ENCODE results near the gene ELL. TPM values are rescaled to one million over a fixed set of nuclear protein-coding genes. Genes with fewer than 3 reads are reported as not detected.

Gene ELL
- total RNA-seq, 1 experiment from 2014 or later, result 6.7 TPM

- DNase-seq (ENCODE audit: extremely low read depth, low read depth), result no peak
Observed at GRCh38 chr19:18425515-18426415, 96.1 kb downstream of the ELL start.

GRCh38 chr19:18424890-18425514 is 96.9 kb downstream of the ELL start:
- no peak for DNase-seq (ENCODE audit: extremely low read depth, low read depth)

- no peak for DNase-seq (ENCODE audit: extremely low read depth, low read depth)
Observed at GRCh38 chr19:18424122-18424889, 97.6 kb downstream of the ELL start.

GRCh38 chr19:18423258-18424020 is 98.4 kb downstream of the ELL start:
- no peak for DNase-seq (ENCODE audit: extremely low read depth, low read depth)

GRCh38 chr19:18422530-18423191 is 99.2 kb downstream of the ELL start:
- DNase-seq (ENCODE audit: extremely low read depth, low read depth), result no peak

DNA sequence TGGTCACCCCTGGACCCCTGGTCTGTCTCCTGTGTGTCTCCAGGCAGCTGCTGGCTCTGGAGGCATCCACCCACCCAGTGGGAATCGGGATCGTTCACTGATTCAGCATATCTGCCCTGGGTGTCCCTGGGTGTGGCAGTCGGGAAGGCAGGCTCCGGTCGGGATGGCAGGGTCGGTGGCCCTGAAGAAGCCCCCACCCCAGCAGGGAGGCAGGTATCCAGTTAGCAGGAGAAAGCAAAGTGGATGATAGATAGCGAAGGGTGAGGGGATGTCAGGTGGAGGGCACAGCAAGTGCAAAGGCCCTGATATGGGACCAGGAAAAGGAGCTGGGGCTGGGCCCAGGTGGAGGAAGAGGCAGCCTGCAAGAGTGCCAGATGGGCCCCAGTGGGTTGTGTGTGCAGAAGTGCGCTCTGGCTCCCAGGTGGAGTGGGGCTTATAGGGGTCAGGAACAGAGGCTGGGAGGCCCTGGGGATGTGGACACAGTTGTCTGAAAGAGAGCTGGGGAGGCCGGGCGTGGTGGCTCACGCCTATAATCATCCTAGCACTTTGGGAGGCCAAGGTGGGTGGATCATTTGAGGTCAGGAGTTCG is 100.4 kb downstream of the ELL start:
- DNase-seq (ENCODE audit: extremely low read depth, low read depth), result no peak

GRCh38 chr19:18420930-18421329 is 100.9 kb downstream of the ELL start:
- DNase-seq (ENCODE audit: extremely low read depth, low read depth), result no peak

DNA sequence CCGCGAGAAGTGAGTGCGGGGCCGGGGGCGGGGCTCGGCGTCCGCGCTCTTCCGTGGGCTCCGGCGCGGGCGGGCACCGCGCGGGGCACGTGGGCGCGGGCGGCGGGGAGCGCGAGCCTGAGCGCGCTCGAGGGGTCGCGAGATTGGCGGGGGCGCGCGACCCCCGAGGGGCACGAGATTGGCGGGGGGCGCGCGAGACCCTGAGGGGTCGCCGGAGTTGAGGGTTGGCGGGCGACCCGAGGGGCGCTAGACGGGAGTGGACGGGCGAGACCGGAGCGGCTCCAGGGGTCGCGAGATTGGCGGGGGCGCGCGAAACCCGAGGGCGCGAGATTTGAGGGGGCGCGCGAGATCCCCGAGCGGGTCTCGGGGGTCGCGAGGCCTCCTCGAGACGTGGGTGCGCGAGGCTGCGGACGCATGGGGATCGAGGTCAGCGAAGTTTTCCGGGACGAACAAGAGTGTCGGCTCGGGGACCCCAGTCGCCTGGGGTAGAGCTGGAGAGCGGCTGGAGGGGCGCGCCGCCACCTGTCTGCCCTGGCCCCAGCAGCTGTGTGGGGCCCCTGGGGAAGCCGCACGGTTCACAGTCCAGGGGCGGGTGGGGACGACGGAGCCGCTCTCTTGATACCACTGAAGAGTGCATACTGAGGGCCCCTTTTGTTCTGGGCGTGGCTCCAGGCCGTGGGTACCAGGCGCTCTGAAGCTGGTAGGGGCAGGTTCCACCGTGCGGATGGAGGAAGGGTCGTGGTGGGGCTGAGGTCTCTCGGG is 102.0 kb downstream of the ELL start:
- DNase-seq (ENCODE audit: extremely low read depth, low read depth), result no peak

DNA sequence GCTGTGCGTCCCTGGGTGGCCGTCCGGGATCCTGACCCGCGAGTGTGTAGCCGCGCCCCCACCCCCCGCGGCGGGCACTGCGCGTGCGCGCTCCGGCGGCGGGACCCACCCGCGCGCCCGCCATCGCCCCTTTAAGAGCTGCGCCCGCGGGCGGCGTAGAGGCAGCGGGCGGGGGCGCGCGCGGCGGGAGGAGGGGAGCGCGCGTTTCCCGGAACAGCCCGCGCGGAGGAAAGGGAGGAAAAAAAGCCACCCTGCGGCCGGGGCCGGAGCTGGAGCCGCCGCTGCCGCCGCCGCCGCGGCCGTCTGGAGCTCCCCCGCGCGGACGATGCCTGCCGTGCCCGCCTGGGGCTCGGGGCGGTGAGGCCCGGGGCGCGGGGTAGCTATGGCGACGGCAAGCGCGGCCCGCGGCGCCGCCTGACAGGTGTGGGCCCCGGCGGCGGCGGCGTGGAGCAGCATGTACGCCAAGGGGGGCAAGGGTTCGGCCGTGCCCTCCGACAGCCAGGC is 102.6 kb downstream of the ELL start, which contains the start of gene SSBP4:
SSBP4 (plus strand) TSS at position 204 of the 504 bp plus-strand sequence; CDS start at position 455, 251 bp downstream.
- DNase-seq (ENCODE audit: extremely low read depth, low read depth), result peak; percentile 63

DNA sequence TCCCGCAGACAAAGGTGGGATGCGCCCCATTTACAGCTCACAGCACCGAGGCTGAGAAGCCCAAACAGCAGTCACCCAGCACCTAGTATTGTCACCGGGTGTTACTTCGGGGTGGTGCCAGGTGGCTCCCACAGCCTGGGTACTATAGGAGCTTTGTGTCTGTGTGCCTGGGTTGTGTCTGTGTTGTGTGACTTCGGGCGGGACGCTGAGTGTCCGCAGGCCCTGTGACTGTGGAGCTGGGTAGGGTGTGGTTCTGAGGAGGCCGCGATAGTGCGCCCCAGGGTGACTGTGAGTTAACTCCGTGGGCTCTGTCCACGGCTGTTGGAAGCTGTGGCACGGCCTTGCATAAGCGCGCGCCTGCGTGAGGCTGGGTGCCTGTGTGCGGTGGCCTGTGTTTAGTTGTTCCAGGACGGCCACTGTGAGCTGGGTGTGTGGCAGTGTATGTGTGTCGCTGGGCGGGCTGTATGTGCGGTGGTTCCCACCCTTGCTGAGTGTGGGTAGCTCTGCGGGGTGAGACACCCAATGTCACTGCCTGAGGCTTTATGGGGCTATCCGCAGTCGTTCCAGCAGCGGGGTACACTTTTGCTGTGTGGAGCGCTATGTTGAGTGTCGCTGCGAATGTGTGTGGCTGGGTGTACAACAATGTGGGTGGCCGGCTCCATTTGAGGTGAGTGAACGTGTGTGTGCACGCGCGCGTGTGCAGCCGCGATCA is 103.2 kb downstream of the ELL start:
- no peak for DNase-seq (ENCODE audit: extremely low read depth, low read depth)

GRCh38 chr19:18418029-18418482 is 103.8 kb downstream of the ELL start:
- no peak for DNase-seq (ENCODE audit: extremely low read depth, low read depth)

DNA sequence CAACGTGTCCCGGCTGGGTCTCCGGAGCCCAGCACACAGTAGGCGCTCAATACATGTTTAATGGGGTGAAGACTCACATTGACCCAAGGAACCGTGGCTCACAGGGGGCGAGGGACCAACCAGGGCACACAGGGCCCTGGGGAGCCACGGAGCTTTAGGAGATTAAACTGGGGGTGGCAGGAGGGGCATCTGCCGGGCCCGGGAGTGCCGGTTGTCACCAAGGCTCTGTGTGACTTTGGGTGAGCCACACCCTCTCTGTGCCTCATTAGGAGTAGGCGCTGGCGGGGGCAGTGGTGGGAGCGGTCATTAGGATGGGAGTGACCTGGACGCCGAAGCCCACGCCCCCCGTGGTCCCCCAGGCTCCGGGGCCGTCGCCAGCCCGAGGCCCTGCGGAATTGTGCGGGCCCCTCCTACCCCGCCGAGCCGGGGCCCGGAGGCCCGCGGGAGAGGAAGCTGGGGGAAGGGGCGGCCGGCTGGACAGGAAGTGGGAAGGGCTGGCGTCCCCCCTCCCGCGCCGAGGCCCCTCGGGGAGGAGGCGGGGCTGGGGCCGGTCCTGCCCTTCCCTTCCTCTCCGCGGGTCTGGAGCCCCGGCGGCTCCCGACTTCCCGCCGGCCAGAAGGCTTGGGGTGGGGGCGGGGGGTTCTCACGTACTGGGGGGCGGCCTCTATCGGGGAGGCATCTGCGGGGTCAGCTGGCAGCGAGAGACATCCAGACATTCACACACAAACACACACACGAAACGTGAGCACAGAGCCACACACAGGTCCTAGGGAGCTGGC is 104.4 kb downstream of the ELL start:
- DNase-seq (ENCODE audit: extremely low read depth, low read depth), result peak; percentile 68

DNA sequence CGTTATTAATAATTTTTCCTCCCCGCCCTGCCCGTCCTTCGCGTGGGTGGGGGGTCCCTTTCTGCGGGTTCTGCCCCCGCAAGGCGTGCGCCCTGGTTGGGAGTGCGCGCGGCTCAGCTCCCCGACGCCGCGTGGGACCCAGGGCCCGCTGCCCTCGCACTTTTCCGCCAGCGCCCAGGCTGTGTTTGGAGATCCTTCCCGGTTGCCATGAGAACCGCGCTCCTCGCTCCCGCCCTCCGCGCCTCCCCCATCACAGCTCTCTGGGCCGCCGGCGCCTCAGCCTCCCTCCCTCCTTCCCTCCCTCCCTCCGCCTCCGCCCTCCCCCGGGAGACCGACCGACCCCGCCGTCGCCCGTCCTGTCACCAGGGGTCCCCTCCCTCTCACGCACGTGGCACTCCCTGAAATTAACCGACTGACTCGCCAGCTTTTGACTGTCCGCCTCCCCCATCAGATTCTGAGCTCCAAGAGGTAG is 105.1 kb downstream of the ELL start:
- peak; percentile 75 for DNase-seq (ENCODE audit: extremely low read depth, low read depth)

GRCh38 chr19:18415178-18415867 is 106.5 kb downstream of the ELL start:
- no peak for DNase-seq (ENCODE audit: extremely low read depth, low read depth)

DNA sequence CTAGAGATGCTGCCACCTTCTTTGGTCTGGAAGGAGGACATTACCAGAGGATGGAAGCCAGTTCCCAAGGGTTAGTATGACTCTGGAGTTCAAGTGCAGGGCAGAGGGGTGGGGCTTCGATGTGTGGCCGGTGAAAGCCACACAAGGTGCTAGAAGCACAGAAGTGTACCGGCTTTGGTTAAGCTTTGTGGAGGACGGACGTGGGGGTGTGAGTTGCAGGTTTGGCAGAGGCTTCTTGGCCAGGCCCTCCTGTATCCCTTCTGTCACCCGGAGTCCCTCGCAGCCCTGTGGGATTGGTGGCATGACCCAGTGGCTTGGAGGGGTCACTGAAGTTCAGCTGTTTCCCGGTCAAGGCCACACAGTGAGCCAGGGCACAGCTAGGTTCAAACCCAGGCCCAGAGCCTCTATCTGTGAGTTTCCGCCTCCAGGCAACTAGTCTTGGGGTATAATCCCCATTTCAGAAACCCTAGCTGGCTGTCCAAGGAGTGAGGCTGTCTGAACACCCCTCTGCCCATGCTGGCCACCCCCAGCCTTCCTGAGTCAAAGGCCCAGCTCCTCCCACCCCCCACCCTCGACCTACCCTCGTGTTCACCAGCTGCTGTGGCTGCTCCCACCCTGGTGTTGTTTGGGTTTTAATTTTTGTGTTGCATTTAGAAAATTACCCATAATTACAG is 107.2 kb downstream of the ELL start:
- DNase-seq (ENCODE audit: extremely low read depth, low read depth), result no peak
